Nephron progenitor cell (in vitro differentiated cells): Measurements from ENCODE around the gene DNMBP.
"Not testable (repeated sequence)": the region's sequence is repeated elsewhere in the genome, so short reads cannot be mapped to it uniquely, and the experiment has no call there.

Experiments
- DNase-seq: peaks from one replicate; pipeline ENCODE4 v3.0.0; 2021
- H3K27ac Mint-ChIP-seq: 2 replicates; pipeline ENCODE4 v1.8.0; 2021; ENCODE audit warnings: mild to moderate bottlenecking, moderate library complexity, mixed read lengths
- H3K27me3 Mint-ChIP-seq: 2 replicates; pipeline ENCODE4 v1.8.0; 2021; ENCODE audit warnings: mild to moderate bottlenecking, low read depth, mixed read lengths; ENCODE audit not compliant: poor library complexity
- H3K36me3 Mint-ChIP-seq: 2 replicates; pipeline ENCODE4 v1.8.0; 2021; ENCODE audit warnings: low read depth, mixed read lengths
- H3K4me1 Mint-ChIP-seq: 2 replicates; pipeline ENCODE4 v1.8.0; 2021; ENCODE audit warnings: mixed read lengths
- H3K4me3 Mint-ChIP-seq: 2 replicates; pipeline ENCODE4 v1.8.0; 2021; ENCODE audit warnings: mild to moderate bottlenecking, moderate library complexity, mixed read lengths
- H3K9me3 Mint-ChIP-seq: 2 replicates; pipeline ENCODE4 v1.8.0; 2021; ENCODE audit warnings: mild to moderate bottlenecking, moderate library complexity, mixed read lengths
- TF ChIP-seq, protein P1 (sequence below): fragments of 200-600 bp; sonication (generic); IDR thresholded peaks from 2 replicates; pipeline ENCODE4 v1.5.0; 2021; ENCODE audit warnings: antibody characterized with exemption

The DNMBP gene

GRCh38 chr10:99849057-99849456 lies 160.7 kb downstream of the DNMBP start:
- Mint-ChIP-seq H3K4me1 (peaks cover 12% of the 10 kb centered on the region), H3K27ac (no peak overlapping the region), H3K27me3 (peaks cover 7% of the 10 kb centered on the region), H3K4me3 (no peak overlapping the region), H3K36me3 (no peaks in the 10 kb centered on the region), H3K9me3 (no peaks in the 10 kb centered on the region)
- TF ChIP-seq, protein P1, sequence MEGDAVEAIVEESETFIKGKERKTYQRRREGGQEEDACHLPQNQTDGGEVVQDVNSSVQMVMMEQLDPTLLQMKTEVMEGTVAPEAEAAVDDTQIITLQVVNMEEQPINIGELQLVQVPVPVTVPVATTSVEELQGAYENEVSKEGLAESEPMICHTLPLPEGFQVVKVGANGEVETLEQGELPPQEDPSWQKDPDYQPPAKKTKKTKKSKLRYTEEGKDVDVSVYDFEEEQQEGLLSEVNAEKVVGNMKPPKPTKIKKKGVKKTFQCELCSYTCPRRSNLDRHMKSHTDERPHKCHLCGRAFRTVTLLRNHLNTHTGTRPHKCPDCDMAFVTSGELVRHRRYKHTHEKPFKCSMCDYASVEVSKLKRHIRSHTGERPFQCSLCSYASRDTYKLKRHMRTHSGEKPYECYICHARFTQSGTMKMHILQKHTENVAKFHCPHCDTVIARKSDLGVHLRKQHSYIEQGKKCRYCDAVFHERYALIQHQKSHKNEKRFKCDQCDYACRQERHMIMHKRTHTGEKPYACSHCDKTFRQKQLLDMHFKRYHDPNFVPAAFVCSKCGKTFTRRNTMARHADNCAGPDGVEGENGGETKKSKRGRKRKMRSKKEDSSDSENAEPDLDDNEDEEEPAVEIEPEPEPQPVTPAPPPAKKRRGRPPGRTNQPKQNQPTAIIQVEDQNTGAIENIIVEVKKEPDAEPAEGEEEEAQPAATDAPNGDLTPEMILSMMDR, result no peak
- no peak for DNase-seq

DNA sequence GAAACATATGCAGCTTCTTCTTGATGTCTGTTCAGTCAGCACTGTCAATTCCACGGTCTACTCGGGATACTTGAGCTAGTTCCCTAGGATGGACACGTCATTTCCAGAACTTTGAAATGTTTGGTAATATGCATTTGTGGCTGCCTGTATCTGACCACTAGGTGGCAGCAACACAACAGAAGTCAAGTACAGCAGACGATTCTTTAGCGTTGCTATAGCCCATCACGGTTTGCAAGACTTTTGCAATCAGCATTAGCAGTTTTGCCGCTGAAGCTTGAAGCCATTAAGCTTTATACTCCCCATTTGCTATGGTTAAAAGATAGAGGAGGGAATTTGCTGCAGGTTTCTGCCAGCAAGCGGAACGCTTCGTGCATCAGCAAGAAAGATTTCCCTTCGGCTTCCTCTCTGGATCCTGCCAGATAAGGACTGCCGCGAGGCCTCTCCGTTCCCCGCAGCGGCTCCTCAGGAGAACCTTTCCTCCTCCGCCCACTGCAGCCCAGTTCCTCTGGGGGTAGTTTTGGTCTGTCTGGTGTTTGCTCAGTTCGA lies 163.8 kb downstream of the DNMBP start:
- H3K36me3 Mint-ChIP-seq, result peaks cover 3% of the 10 kb centered on the region
- TF ChIP-seq, protein P1, result peak; percentile 93
- DNase-seq, result peak; percentile 69
- H3K4me3 Mint-ChIP-seq, result peak overlapping the region; percentile 67
- peaks cover 11% of the 10 kb centered on the region for H3K4me1 Mint-ChIP-seq
- H3K27ac Mint-ChIP-seq, result no peak overlapping the region
- peaks cover 3% of the 10 kb centered on the region for H3K9me3 Mint-ChIP-seq
- peaks cover 13% of the 10 kb centered on the region for H3K27me3 Mint-ChIP-seq

DNA sequence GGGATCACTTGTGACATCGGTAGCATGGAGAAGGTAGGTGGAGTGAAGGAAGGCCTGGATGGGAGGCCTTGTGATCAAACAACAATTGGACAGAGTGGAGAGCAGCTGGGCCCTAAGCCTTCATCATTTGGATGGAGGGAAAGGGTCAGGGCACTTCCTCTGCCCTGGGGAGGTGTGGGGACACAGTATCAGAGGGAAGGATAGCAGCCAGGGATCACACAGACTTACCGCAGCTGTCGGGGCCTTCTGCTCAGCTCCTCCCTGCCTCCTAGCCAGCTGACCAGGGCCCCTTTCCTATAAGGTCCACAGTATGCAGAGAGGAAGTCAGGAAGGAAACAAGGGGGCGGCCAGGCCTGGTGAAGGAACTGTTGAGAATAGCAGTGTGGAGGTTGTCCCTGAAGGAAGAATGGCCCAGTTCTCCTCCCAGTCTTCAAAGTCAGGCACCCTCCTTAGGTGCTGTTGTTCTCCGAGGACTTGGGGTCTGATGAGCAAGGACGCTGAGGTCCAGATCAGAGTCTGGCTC lies 165.3 kb downstream of the DNMBP start:
- no peak overlapping the region for H3K27ac Mint-ChIP-seq
- H3K4me3 Mint-ChIP-seq, result no peak overlapping the region
- peaks cover 5% of the 10 kb centered on the region for H3K4me1 Mint-ChIP-seq
- TF ChIP-seq, protein P1, result no peak
- peaks cover 9% of the 10 kb centered on the region for H3K27me3 Mint-ChIP-seq
- no peak for DNase-seq
- peaks cover 6% of the 10 kb centered on the region for H3K9me3 Mint-ChIP-seq
- H3K36me3 Mint-ChIP-seq, result peaks cover 6% of the 10 kb centered on the region

- H3K4me3 Mint-ChIP-seq, result no peak overlapping the region
- TF ChIP-seq, protein P1, result no peak
- peaks cover 6% of the 10 kb centered on the region for H3K9me3 Mint-ChIP-seq
- H3K27me3 Mint-ChIP-seq, result peaks cover 9% of the 10 kb centered on the region
- no peak for DNase-seq
- peaks cover 6% of the 10 kb centered on the region for H3K36me3 Mint-ChIP-seq
- H3K4me1 Mint-ChIP-seq, result peaks cover 5% of the 10 kb centered on the region
- no peak overlapping the region for H3K27ac Mint-ChIP-seq
Observed at GRCh38 chr10:99843310-99843709, 166.4 kb downstream of the DNMBP start.

DNA sequence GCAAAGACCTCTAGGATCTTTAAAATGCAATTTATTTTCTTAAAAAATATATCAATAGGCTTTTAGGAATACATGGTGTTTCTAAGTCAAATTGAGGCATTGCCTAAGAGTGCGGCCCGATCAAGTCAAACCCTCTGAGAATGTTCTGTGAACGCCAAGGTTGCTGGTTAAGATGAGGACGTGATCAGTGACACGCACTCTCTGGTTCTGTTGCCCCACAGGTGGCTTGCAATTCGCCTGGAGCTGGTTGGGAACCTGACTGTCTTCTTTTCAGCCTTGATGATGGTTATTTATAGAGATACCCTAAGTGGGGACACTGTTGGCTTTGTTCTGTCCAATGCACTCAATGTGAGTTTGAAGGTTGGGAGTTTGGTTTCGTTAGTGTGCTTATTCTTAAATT lies 168.0 kb downstream of the DNMBP start:
- peaks cover 5% of the 10 kb centered on the region for H3K4me1 Mint-ChIP-seq
- DNase-seq, result no peak
- no peak overlapping the region for H3K4me3 Mint-ChIP-seq
- H3K36me3 Mint-ChIP-seq, result peaks cover 7% of the 10 kb centered on the region
- TF ChIP-seq, protein P1, result no peak
- peaks cover 9% of the 10 kb centered on the region for H3K27me3 Mint-ChIP-seq
- peaks cover 8% of the 10 kb centered on the region for H3K9me3 Mint-ChIP-seq
- no peak overlapping the region for H3K27ac Mint-ChIP-seq

GRCh38 chr10:99840859-99841258 lies 168.9 kb downstream of the DNMBP start:
- H3K4me3 Mint-ChIP-seq, H3K27ac Mint-ChIP-seq, DNase-seq, H3K4me1 Mint-ChIP-seq: not testable (repeated sequence)
- Mint-ChIP-seq H3K27me3 (peaks cover 11% of the 10 kb centered on the region), H3K36me3 (peaks cover 15% of the 10 kb centered on the region), H3K9me3 (peaks cover 17% of the 10 kb centered on the region)
